ENCODE data around the gene TMEM151B. TPM values are rescaled to one million over a fixed set of nuclear protein-coding genes. Genes with fewer than 3 reads are reported as not detected.

TMEM151B gene
- total RNA-seq, 1 donor from 2014 or later = 0.09 TPM

- Mint-ChIP-seq H3K9me3 (ENCODE audit: unreplicated experiment) (no peaks in the 10 kb centered on the region), H3K27me3 (ENCODE audit: low read depth, unreplicated experiment) (peaks cover 57% of the 10 kb centered on the region), H3K27ac (ENCODE audit: unreplicated experiment) (no peak overlapping the region), H3K4me1 (ENCODE audit: low read depth, unreplicated experiment) (no peaks in the 10 kb centered on the region), H3K4me3 (ENCODE audit: unreplicated experiment) (peak overlapping the region; percentile 57), H3K36me3 (ENCODE audit: low read depth, unreplicated experiment) (no peaks in the 10 kb centered on the region)
- Histone ChIP-seq H3K36me3 (ENCODE audit: insufficient read depth, low read length) (no peaks in the 10 kb centered on the region), H3K27me3 (ENCODE audit: insufficient read depth, low read length) (peaks cover 40% of the 10 kb centered on the region), H3K9ac (ENCODE audit: low read length) (no peak overlapping the region), H3K79me2 (ENCODE audit: insufficient read depth, low read length) (no peaks in the 10 kb centered on the region), H3K27ac (ENCODE audit: low read depth, low read length) (no peak overlapping the region), H3K4me2 (ENCODE audit: low read length) (peak overlapping the region; percentile 72), H3K4me3 (ENCODE audit: insufficient read depth, low read depth, low read length) (no peak overlapping the region), H3K9me3 (ENCODE audit: insufficient read depth, low read depth, low read length) (no peaks in the 10 kb centered on the region), H3K4me1 (ENCODE audit: insufficient read depth, low read length) (no peaks in the 10 kb centered on the region), H4K20me1 (ENCODE audit: insufficient read depth, low read length) (peaks cover 7% of the 10 kb centered on the region), H2AFZ (ENCODE audit: low read depth, low read length) (no peak overlapping the region)
- no peak for DNase-seq (ENCODE audit: low read depth)
- peak; percentile 67 for TF ChIP-seq EZH2 (IDR thresholded peaks at IDR 0.05; ENCODE audit: insufficient read depth, low read length)
- no peak for TF ChIP-seq CTCF (IDR thresholded peaks at IDR 0.05; ENCODE audit: insufficient read depth, low read depth, low read length)
- no peak for FAIRE-seq
These were observed 516 bp downstream of the TMEM151B start for GRCh38 chr6:44270526-44271405.

- Mint-ChIP-seq H3K4me3 (ENCODE audit: unreplicated experiment) (peak overlapping the region; percentile 66), H3K4me1 (ENCODE audit: low read depth, unreplicated experiment) (no peaks in the 10 kb centered on the region), H3K36me3 (ENCODE audit: low read depth, unreplicated experiment) (no peaks in the 10 kb centered on the region), H3K27ac (ENCODE audit: unreplicated experiment) (no peak overlapping the region), H3K9me3 (ENCODE audit: unreplicated experiment) (no peaks in the 10 kb centered on the region), H3K27me3 (ENCODE audit: low read depth, unreplicated experiment) (peaks cover 57% of the 10 kb centered on the region)
- FAIRE-seq (no peak), DNase-seq (ENCODE audit: low read depth) (no peak)
- H3K9ac ChIP-seq (ENCODE audit: low read length) = no peak overlapping the region
- H3K27ac ChIP-seq (ENCODE audit: low read depth, low read length) = no peak overlapping the region
- TF ChIP-seq CTCF (IDR thresholded peaks at IDR 0.05; ENCODE audit: insufficient read depth, low read depth, low read length) = no peak
- peak; percentile 15 for TF ChIP-seq EZH2 (IDR thresholded peaks at IDR 0.05; ENCODE audit: insufficient read depth, low read length)
- H4K20me1 ChIP-seq (ENCODE audit: insufficient read depth, low read length) = peaks cover 7% of the 10 kb centered on the region
- no peak overlapping the region for H2AFZ ChIP-seq (ENCODE audit: low read depth, low read length)
- no peaks in the 10 kb centered on the region for H3K79me2 ChIP-seq (ENCODE audit: insufficient read depth, low read length)
- H3K27me3 ChIP-seq (ENCODE audit: insufficient read depth, low read length) = peaks cover 40% of the 10 kb centered on the region
- no peaks in the 10 kb centered on the region for H3K36me3 ChIP-seq (ENCODE audit: insufficient read depth, low read length)
- no peaks in the 10 kb centered on the region for H3K9me3 ChIP-seq (ENCODE audit: insufficient read depth, low read depth, low read length)
- peak overlapping the region; percentile 72 for H3K4me2 ChIP-seq (ENCODE audit: low read length)
- no peaks in the 10 kb centered on the region for H3K4me1 ChIP-seq (ENCODE audit: insufficient read depth, low read length)
- no peak overlapping the region for H3K4me3 ChIP-seq (ENCODE audit: insufficient read depth, low read depth, low read length)
These were observed 1.1 kb downstream of the TMEM151B start for GRCh38 chr6:44271406-44271723.

- Mint-ChIP-seq H3K4me3 (ENCODE audit: unreplicated experiment) (peak overlapping the region; percentile 66), H3K4me1 (ENCODE audit: low read depth, unreplicated experiment) (no peaks in the 10 kb centered on the region), H3K27ac (ENCODE audit: unreplicated experiment) (no peak overlapping the region), H3K9me3 (ENCODE audit: unreplicated experiment) (no peaks in the 10 kb centered on the region), H3K27me3 (ENCODE audit: low read depth, unreplicated experiment) (peaks cover 61% of the 10 kb centered on the region), H3K36me3 (ENCODE audit: low read depth, unreplicated experiment) (no peaks in the 10 kb centered on the region)
- Histone ChIP-seq H3K4me3 (ENCODE audit: insufficient read depth, low read depth, low read length) (no peak overlapping the region), H3K27ac (ENCODE audit: low read depth, low read length) (no peak overlapping the region), H4K20me1 (ENCODE audit: insufficient read depth, low read length) (peaks cover 7% of the 10 kb centered on the region), H3K36me3 (ENCODE audit: insufficient read depth, low read length) (no peaks in the 10 kb centered on the region), H3K79me2 (ENCODE audit: insufficient read depth, low read length) (no peaks in the 10 kb centered on the region), H2AFZ (ENCODE audit: low read depth, low read length) (no peak overlapping the region), H3K4me1 (ENCODE audit: insufficient read depth, low read length) (no peaks in the 10 kb centered on the region), H3K27me3 (ENCODE audit: insufficient read depth, low read length) (peaks cover 40% of the 10 kb centered on the region), H3K9ac (ENCODE audit: low read length) (no peak overlapping the region), H3K4me2 (ENCODE audit: low read length) (no peak overlapping the region), H3K9me3 (ENCODE audit: insufficient read depth, low read depth, low read length) (no peaks in the 10 kb centered on the region)
- DNase-seq (ENCODE audit: low read depth) = no peak
- TF ChIP-seq CTCF (IDR thresholded peaks at IDR 0.05; ENCODE audit: insufficient read depth, low read depth, low read length) = no peak
- no peak for TF ChIP-seq EZH2 (IDR thresholded peaks at IDR 0.05; ENCODE audit: insufficient read depth, low read length)
- no peak for FAIRE-seq
These were observed 1.7 kb downstream of the TMEM151B start for GRCh38 chr6:44271914-44272313.

All from astrocyte (in vitro differentiated cells and primary cell).